Measurements from ENCODE around the gene NUP155. TPM values are rescaled to one million over a fixed set of nuclear protein-coding genes. Genes with fewer than 3 reads are reported as not detected.
"Not testable (repeated sequence)": the region's sequence is repeated elsewhere in the genome, so short reads cannot be mapped to it uniquely, and the experiment has no call there.

Gene NUP155
- total RNA-seq: 37.2 and 38.7 TPM in 2 replicates

DNA sequence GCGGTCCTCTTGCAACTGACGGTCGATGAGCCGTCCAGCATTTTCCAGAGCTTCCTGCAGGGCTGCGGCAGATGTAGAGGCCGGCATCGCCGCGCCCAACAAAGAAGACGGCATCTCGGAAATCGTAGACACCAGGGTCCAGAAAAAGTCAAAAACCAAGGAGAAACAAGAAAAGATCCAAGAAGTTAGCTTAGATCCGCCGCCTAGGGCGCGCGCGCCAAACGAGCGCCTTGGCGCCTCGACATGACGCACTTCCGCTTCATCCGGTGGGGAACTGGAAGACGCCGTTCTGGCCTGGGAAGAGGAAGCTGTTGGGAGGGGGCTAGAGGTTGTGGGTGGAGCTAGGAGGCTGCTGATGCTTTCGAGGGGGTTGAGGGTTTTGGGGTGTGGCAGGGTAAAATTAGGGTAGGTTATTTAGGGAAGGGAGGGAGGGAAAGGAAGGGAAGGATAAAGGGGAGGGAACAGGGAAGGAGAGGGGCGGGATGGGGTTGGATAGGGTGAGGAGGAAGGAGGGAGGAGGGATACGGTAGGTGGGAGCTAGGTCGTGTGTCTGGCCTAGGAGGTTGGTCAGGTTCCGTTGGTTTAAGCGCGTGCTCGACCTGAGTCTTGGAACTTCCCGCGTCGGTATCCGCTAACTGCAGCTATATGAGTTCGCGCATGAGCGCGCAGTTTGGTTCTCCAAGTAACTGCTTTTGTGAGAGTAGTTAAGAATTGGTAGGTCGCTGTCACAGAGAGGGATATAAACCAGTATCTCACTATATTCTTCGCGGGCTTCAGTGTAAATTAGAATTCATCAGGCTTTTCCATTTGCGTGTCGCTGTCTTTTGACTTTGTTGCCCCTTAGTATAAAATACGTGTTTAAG is at the start of gene NUP155:
TSS of gene NUP155 (minus strand) at position 243 of the 863 bp plus-strand sequence. CDS start at position 114, 129 bp downstream.
- H3K9me3 Mint-ChIP-seq: no peaks in the 10 kb centered on the region
- DNase-seq (peak; percentile 79), ATAC-seq (ENCODE audit: low read depth) (peak; percentile 94)
- H3K27me3 Mint-ChIP-seq: no peaks in the 10 kb centered on the region
- H3K36me3 Mint-ChIP-seq (ENCODE audit: low read depth): peaks cover 13% of the 10 kb centered on the region
- intact Hi-C loops (cut with micrococcal nuclease): loop anchor here (1.0 to 10.0 kb wide), 7 partner anchors 8 to 1704 kb away; partner anchors contain the start of genes CPLANE1, NADK2, NIPBL and RICTOR
- H3K4me1 Mint-ChIP-seq: peaks cover 32% of the 10 kb centered on the region
- CTCF ChIA-PET: interaction anchor here (0.8 to 1.7 kb wide), 3 partner anchors 8 to 42 kb away, joined by 3 to 15 read pairs (median 3); partner anchors contain the start of gene WDR70
- peak within 1 kb of the TSS; percentile 99 for H3K4me3 Mint-ChIP-seq
- TF ChIP-seq, protein P1, sequence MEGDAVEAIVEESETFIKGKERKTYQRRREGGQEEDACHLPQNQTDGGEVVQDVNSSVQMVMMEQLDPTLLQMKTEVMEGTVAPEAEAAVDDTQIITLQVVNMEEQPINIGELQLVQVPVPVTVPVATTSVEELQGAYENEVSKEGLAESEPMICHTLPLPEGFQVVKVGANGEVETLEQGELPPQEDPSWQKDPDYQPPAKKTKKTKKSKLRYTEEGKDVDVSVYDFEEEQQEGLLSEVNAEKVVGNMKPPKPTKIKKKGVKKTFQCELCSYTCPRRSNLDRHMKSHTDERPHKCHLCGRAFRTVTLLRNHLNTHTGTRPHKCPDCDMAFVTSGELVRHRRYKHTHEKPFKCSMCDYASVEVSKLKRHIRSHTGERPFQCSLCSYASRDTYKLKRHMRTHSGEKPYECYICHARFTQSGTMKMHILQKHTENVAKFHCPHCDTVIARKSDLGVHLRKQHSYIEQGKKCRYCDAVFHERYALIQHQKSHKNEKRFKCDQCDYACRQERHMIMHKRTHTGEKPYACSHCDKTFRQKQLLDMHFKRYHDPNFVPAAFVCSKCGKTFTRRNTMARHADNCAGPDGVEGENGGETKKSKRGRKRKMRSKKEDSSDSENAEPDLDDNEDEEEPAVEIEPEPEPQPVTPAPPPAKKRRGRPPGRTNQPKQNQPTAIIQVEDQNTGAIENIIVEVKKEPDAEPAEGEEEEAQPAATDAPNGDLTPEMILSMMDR (IDR thresholded peaks at IDR 0.05): no peak
- H3K27ac Mint-ChIP-seq: peak within 1 kb of the TSS; percentile 97
- POLR2A ChIA-PET: interaction anchor here (0.5 to 3.5 kb wide), 13 partner anchors 8 to 1220 kb away, joined by 3 to 65 read pairs (median 5); partner anchors contain the start of genes CPLANE1, LMBRD2, NADK2 and NIPBL

DNA sequence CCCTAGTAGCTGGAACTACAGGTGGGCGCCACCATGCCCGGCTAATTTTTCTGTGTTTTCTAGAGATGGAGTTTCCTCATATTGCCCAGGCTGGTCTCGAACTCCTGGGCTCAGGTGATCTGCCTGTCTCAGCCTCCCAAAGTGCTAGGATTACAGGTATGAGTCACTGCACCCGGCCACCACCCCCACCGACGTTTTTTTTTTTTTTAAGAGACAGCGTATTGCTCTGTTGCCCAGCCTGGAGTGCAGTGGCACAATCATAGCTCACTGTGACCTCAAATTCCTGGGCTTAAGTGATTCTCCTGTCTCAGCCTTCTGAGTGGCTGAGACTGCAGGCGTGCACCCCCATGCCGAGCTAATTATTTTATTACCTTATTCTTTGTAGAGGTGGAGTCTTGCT is 46.4 kb upstream of the NUP155 start:
- POLR2A ChIA-PET: no interaction called here
- no peaks in the 10 kb centered on the region for H3K27me3 Mint-ChIP-seq
- H3K4me3 Mint-ChIP-seq: no peak overlapping the region
- H3K4me1 Mint-ChIP-seq: peaks cover 7% of the 10 kb centered on the region
- no peak overlapping the region for H3K27ac Mint-ChIP-seq
- CTCF ChIA-PET: no interaction called here
- TF ChIP-seq, protein P1 (IDR thresholded peaks at IDR 0.05): no peak
- H3K9me3 Mint-ChIP-seq: no peaks in the 10 kb centered on the region
- no peak for ATAC-seq (ENCODE audit: low read depth)
- intact Hi-C loops (cut with micrococcal nuclease): no loop called here
- no peak for DNase-seq
- H3K36me3 Mint-ChIP-seq (ENCODE audit: low read depth): peaks cover 35% of the 10 kb centered on the region

DNA sequence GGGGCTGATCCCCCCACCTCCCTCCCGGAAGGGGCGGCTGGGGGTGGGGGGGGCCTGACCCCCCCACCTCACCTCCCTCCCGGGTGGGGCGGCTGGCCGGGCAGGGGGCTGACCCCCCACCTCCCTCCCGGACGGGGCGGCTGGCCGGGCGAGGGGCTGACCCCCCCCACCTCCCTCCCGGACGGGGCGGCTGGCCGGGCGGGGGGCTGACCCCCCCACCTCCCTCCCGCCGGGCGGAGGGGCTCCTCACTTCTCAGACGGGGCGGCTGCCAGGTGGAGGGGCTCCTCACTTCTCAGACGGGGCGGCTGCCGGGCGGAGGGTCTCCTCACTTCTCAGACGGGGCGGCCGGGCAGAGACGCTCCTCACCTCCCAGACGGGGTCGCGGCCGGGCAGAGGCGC is 44.5 kb upstream of the NUP155 start:
- intact Hi-C loops (cut with micrococcal nuclease); H3K4me1 Mint-ChIP-seq; DNase-seq; H3K4me3 Mint-ChIP-seq; H3K27ac Mint-ChIP-seq; ATAC-seq (ENCODE audit: low read depth); H3K9me3 Mint-ChIP-seq; POLR2A ChIA-PET; H3K27me3 Mint-ChIP-seq; CTCF ChIA-PET: not testable (repeated sequence)
- H3K36me3 Mint-ChIP-seq (ENCODE audit: low read depth): peaks cover 34% of the 10 kb centered on the region

DNA sequence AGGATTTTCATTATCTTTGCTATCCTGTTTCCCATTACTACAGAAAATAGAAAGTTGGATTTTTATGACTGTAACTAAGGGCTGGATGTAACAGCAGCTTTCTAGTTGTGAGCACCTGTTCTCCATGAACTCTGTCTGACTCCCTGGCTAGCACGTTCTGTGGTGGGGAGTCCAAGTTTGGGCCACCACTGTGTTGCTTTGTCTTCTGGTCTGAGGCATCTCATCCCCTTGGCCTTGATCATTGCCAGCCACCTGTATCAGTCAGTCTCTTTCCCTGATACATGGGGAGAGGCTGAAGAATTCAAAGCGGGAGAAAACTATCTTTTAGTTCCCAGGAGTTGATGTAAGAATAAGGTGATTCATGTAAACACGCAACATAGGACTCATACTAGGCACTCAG is 41.6 kb upstream of the NUP155 start:
- POLR2A ChIA-PET: no interaction called here
- no peaks in the 10 kb centered on the region for H3K4me1 Mint-ChIP-seq
- CTCF ChIA-PET: interaction anchor here (1.0 to 2.0 kb wide), 6 partner anchors 8 to 779 kb away, joined by 3 to 18 read pairs (median 5); partner anchors contain the start of gene NUP155
- ATAC-seq (ENCODE audit: low read depth) (no peak), DNase-seq (no peak)
- TF ChIP-seq, protein P1 (IDR thresholded peaks at IDR 0.05): no peak
- no peak overlapping the region for H3K4me3 Mint-ChIP-seq
- H3K36me3 Mint-ChIP-seq (ENCODE audit: low read depth): peaks cover 39% of the 10 kb centered on the region
- no peaks in the 10 kb centered on the region for H3K9me3 Mint-ChIP-seq
- intact Hi-C loops (cut with micrococcal nuclease): no loop called here
- no peak overlapping the region for H3K27ac Mint-ChIP-seq
- no peaks in the 10 kb centered on the region for H3K27me3 Mint-ChIP-seq

DNA sequence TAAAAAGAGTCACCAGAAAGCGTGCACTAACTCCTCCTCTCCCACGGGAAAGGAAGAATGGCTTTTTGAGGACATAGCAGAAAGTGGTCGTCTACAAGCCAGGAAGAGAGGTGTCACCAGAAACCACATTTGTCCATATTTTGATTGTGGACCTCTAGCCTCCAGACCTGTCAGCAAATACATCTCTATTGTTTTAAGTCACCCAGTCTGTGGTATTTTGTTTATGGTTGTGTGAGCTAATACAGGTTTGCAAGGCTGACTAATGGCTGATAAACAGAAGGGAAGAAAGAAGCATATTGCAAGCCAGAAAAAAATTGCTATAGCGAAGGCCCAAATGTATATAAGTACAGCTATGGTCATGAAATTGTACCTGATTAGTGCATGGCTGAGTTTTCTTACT is 29.6 kb upstream of the NUP155 start:
- Mint-ChIP-seq H3K36me3 (ENCODE audit: low read depth) (peaks cover 56% of the 10 kb centered on the region), H3K27me3 (no peaks in the 10 kb centered on the region), H3K9me3 (no peaks in the 10 kb centered on the region), H3K4me1 (peaks cover 5% of the 10 kb centered on the region), H3K27ac (no peak overlapping the region), H3K4me3 (no peak overlapping the region)
- ChIA-PET CTCF (no interaction called here), POLR2A (no interaction called here)
- ATAC-seq (ENCODE audit: low read depth) (no peak), DNase-seq (no peak)
- TF ChIP-seq, protein P1 (IDR thresholded peaks at IDR 0.05): no peak
- intact Hi-C loops (cut with micrococcal nuclease): no loop called here

All from activated B cell treated with CpG ODN at 0.5 μM for 24 hours (primary cell).